Measurements from ENCODE around the gene PLPP3.

Gene PLPP3

DNA sequence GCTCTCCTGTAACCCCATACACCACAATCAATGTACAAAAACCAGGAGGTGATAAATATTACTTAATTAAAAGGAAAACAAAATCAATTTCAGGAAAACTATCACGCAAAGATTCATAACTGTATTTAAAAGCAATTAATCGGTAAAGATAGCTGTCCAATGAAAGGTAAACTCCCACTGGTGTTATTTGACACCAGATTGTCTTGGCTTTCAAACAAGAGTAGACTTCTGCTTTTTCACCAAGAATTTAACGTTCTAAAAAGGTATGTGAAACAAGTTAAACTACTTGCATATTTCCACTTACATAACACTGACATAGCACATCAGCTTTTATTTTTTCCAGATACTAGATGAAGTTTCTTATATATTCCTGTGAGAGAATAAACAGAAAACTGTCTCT lies 3.5 kb downstream of the PLPP3 start:
- no peak for DNase-seq

DNA sequence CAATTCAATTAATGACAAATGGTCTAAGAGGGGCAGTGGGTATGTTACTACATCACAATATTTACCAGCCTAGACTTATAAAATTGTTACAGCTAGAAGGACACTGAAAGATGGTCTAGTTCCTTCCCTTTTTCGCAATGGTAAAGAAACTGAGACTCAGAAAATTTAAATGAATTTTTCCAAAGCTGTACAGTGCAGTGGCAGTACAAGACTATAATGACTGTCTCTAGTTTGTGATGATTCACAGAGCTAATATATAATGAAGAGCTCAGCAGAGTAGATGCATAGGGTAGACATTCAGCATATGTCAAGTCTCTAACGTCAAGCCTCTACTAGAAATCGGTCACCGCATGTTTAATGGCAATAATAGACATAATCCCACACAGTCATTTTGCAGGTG lies 4.6 kb downstream of the PLPP3 start:
- no peak for DNase-seq

DNA sequence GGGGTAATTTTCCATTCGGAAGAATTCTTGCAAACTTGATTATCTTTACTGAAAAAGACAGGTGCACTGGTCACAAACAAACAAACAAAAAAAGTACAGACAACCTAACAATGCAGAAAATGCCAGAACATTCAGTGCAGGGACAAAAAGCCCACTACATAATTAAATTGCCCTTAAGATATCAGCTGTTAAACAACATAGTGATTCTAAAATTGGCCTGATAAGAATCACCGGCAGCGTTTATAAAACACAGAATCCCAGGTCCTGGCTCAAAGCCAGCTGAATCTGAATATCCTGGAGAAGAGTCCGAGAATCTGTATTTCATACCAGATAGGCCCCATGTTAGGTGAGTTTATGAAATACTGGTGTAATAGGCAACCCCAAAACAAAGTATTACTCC lies 6.1 kb downstream of the PLPP3 start:
- DNase-seq: no peak

DNA sequence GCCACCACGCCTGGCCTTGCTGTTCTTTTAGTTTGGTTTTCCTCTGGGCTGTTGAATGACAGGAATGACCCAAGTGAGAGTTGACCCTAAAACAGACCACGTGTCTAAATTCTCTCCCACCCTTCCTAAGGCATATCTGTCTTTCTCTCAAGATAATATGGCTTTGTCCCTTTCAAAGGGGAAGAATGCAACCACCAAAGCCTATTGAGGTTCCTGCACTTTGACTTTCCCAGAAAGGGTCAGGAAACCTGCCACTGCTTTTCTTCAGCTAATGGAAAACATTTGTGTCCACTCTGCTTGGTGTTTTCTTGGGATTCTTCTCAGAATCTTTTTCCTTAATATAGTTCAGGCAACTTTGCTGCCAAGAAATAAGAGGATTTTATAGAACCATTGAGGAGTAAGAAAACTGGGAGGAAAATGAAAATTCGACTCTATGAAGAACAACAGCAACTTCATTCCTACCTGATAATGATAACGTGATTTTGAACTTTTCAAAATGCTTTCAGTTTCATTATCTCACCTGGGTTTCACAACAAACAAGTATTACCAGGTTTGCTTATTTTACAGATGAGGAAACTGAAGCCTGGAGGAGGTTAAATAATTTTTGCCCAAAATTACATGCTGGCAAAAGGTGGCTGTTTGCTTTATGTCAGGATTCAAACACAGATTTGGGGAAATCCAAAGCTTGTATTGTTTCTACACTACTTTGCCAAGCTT lies 6.9 kb downstream of the PLPP3 start:
- no peak for DNase-seq

DNA sequence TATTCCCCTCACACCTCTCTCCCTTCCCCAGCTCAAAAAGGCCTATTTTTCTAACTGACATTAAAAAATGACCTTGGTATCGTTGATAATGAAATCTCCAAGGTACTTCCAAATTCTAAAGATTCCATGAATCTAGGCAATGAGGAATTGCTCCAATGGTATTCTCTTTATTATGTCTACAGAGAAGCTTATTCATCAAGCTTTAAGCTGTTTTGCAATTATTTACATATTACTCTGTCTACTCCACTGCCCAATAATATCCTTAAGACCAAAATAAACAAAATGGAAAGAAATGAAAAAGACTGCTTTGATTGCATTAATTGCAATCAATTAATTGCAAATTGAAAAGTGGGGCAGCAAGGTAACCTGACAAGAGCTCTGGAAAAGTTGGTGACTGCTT lies 7.9 kb downstream of the PLPP3 start:
- DNase-seq: no peak

DNA sequence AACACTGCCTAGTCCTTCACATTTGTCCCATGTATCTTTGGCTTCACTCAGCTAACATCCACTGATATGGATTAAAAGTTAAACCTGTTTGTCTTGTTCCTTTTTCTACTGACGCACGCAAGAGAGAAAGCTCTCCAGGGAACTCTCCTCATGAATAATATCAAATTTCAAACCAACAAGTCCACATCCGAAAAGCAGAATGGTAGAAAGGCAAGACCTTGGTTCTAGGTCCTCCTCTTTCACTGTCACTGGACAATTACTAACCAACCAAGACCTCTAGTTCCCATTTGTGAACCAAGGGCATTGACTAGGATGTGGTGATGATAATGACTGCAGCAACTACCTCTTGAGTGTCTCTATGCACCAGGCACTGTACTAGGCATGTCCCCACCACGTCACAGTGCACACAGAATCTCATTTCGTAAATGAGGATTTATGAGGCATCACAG lies 8.4 kb downstream of the PLPP3 start:
- no peak for DNase-seq

DNA sequence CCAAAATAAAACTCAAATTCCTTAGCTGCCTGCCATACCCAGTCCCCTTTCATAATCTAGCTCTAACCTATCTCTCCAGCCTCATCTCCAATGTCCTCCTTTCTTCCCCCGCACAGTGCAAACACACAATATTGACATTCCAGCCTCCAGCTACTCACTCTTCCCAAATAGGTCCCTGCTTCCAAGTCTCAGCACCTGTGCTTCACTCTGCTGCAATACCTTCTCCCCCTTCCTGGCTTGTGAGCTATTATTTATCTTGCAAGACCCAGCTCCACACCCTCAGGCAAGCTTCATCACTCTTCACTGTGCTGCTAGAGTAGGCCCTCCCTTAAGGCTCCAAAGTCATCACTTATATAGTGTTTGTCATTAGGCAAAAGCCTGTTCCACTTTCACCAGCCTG lies 9.7 kb downstream of the PLPP3 start:
- no peak for DNase-seq

DNA sequence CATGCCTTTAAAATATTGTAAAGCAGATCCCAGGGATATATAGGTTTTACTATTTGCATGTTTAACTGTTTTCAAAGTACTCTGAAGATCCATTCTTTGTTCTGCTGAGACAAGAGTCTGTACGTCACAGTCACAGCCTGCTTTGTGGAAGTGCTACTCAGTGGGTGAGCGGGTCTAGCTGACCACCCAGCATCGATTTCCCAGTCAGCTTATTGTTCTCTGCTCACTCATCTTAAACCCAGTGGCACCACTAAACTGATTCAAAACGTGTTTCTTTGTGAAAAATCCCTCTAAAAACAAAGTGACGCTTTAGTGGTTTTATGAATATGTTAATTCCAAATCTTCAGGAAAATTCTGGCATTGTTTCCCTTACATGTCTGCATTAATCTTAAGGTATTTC lies 12.4 kb downstream of the PLPP3 start:
- peak; percentile 26 for DNase-seq

DNA sequence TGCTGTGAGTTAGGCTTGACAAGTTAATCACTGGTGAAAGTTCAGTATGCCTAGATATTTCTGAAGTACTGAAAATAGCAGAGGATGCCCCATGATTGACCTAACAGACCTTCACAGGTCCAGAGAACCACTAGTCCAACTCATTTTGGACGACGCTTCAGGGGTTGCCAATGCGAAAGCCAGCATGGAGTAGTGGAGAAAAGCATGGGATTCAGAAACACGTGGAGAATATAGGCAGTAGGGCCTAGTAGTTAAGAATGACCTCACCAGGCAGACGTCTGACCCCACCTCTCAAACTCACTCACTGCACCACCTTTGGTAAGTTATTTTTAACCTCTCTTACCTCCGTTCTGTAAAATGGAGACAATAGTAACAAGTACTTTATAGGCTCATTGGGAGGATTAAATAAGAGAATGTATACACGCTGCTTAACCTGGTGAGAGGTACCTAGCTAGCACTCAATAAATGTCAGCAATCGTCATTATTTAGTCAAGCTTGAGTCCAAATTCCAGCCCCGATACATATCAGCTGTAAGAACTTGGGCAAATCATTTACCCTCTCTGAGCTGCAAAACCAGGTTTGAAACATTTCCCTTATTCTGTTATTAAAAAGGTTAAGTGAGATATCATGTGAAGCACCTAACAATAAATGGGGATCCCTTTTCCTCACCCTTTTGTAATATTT lies 13.2 kb downstream of the PLPP3 start:
- DNase-seq: no peak

DNA sequence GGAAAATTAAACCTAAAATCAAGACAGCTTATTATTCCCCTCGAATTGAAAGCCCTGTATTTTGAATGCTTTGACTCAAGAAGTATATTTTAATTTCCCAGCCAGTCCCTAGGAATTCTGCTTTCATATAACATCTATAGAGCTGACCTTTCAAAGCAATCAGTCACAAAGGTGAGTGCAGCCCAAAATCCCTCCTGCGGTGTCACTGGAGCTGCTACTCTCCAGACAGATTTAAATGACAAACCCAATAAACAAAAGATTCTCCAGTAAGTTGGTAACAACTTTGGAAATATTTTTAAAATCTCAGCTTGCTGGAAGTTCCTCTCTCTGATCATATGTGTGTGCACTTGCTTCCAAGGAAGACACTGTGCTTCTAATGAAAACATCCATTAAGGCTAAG lies 14.7 kb downstream of the PLPP3 start:
- no peak for DNase-seq

DNA sequence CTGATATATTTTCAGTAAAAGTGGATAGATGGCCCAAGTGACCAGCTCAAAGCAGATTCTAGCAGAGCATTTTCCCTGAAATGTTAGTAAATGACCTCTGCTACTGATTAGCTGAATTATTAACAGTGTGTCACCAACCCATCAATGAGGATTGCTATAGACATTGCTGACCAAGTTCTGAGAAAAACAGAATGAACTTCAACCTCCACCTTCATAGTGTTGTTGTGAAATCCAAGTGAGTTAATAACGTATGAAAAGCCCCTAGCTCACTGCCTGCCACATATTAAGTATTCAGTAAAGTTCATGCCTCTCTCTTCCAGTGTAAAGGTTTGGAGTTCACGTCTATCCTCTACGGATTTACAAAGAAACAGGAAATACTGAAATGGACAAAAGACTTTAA lies 15.8 kb downstream of the PLPP3 start:
- no peak for DNase-seq

DNA sequence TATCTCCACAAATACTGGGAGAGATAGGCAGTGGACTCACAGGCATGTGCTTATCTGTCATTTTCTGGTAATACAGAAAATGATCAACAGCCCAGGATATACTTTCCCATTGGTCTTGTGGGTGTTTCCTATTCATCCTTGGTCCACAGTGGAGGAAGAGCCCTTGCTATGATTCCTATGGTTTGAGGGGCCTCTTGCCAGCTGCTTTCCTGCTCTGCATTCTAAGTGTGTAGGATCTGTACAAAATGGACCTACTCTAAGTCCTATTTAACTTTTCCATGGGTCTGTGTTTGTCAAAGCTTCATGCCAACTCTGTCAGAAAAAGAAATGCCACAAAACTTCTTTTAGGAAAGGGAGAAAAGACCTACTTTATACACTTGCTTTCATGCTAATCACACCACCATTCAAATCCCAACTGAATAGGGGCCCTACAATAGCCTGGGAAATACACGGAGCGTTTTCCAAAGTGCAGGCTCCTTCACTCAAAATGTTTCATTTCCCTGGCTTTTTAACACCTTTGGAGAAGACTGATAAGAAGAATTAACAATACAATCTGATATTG lies 16.4 kb downstream of the PLPP3 start:
- peak; percentile 54 for DNase-seq

DNA sequence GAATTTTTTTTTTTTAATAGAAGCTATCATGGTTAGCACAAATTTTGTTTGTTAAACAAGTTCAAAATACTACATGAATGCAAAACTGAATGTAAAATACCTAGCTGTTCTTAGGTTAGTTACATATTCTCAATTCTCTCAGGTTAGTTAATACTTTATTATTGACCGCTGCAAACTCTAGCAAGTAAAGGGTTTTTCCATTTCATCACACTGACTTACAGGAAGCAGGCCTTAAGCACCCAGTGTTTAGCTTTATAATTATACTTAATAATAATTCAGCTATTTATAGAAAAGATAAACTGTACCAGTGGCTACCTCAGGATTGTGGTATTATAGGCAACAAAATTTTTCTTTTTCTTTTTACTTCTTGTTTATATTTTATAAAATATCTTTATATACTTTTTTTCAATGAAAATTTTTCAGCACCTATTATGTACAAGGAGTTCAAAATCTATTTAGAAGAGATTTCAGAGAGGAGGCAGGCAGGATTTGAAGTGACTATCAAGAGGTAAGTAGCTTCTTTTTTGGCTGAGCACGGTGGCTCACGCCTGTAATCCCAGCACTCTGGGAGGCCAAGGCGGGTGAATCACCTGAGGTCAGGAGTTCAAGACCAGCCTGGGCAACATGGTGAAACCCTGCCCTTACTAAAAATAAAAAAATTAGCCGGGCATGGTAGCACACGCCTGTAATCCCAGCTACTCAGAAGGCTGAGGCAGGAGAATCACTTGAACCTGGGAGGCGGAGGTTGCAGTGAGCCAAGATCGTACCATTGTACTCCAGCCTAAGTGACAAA lies 17.9 kb downstream of the PLPP3 start:
- no peak for DNase-seq

DNA sequence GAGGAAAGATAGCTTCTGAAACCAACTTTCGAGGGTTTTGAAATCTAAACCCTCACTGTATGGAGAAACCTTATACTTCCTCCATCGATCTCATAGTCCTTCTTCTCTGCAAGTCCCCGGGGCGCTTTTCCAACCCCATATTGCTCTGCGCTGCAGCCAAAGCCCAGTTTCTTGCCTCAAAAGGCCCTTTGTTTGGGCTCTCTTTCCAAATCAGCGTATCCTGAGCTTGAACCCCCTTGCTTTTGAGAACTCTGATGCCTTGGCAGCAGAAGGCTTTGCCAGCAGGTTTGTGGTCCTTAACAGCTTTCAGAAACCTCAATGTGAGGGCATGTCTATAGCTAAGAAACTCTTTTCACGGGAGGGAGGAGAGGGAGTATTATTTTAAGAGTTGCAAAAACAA lies 21.6 kb downstream of the PLPP3 start:
- DNase-seq: peak; percentile 85

DNA sequence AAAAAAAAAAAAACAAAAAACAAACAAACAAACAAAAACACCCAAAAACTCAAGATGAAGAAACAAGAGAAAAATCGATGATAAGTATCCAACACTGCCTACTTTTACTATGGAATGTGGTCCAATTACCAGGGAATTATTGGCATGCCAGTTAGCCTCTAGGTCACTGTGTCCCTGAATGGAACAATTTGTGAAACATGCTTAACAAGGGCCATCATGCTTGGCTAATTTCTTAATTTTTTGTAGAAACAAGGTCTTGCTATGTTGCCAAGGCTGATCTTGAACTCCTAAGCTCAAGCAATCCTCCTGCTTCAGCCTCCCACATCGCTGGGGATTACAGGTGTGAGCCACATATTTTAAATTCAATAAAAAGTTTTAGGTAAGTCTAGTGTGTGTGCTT lies 23.9 kb downstream of the PLPP3 start:
- DNase-seq: no peak

DNA sequence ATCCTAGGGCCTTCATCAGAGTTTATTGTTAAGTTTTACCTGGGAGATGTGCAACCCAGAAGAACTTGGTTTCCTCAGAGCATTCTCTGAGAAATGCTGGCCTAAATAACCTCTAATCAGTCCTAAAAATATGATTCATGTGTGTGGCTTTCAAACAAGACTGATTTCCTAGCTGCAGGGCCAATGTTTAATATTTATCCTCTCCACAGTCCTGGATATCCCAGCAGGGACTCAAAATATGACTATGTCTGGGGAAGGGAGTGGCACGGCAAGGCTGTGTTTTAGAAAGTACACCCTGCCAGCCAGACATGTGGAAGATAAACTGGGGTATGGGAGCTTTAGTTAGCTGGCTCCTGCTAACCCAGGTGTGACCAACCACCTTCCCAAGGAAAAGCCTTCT lies 26.3 kb downstream of the PLPP3 start:
- DNase-seq: no peak

DNA sequence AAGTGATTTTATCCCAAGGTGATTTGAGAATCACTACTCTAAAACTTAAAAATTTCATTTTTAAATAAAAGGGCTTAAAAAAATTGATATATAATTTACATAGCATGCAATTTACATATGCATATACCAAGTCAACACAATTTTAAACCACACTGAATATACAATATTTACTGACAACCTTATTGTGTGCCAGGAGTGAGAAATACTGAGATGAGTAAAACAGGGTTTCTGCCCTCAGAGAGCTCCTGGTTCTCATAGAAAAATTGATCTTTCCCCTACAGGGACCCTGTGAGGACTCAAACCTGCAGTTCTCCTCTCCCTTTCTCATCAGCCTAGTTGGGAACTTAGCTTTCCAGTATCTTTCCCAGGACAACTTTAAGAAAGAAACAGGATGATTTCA lies 27.0 kb downstream of the PLPP3 start:
- no peak for DNase-seq

DNA sequence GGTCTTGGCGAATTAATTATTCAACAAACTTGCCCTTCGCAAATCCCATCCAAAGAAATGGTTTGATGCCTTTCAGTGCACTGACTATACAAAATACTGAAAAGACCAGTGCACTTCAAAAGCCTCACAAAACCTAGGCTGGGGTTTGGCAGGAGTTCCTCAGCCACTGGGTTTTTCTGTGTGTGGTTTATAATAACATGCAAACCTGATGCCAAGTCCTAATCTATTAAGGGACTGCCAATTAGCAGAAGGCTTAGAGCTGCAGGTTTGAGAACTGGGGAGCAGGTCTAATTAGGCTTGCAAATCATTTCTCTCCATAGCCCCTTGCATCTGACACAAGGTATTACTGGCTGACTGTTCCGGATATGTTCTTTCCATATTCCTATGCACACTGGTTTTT lies 27.7 kb downstream of the PLPP3 start:
- DNase-seq: peak; percentile 65

DNA sequence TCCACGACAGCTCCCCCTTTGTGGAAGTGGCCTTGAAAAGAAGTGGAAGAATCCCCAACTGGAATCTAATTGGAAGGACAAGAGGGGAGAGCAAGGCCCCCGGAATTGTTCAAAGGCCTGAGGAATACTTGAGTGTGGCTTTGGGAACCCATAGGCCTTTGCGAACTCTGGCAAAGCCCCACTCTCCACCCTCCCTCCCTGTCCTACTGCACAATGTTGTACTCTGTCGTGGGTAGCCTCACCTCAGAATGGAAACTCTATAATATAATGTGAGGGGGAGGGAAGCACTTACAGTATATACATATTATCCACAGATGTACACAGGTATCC lies 28.5 kb downstream of the PLPP3 start:
- peak; percentile 64 for DNase-seq

DNA sequence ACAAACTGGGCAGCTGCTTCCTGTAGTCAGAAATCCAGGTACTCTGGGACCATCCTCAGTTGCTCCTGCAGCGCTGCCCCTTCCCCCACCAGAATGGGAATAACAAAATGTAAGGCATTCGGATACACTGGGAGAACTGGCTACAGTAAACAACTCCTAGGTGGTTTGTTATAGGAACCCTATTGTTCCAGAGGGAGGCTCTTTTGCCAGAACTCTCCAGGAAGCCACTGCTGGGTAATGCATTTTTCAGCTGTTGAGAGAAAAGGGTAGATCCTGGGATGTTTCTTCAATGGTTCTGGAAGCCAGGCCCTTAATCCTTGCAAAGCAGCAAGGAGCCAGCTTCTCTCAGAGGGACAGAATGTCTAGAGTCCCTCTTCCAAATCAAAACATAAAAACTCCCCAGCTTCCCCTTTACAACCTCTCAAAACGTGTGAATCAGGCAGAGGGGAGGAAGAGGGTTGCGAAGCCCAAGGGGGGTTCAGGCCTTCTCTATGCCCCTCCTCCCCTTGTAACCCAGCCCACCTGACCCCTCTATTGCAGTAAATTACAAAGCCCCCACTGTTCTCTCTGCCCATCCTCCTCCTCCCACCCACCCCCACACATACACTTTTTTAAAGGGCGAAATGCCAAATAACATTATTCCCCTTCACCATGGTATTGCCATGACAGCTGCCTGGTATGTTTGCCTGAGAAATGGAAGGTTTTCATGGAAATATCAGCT lies 29.1 kb downstream of the PLPP3 start:
- DNase-seq: peak; percentile 74

DNA sequence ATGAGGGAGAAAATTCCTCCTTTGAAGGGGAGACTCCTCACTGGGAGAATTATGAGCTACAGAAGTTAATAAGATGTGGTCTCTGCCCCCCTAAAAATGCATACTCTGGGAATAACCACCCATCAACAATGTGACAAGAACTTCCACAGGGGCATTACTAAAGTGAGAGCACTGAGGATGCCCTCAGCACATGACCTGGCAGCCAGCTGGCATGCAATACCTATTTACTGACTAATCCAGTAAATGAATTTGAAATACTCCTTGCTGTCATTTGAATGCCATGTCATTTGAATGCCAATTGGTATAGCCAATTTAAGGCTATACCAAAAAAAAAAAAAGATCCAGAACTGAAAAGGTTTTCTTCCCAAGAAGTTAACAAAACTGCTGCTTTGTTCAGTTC lies 30.8 kb downstream of the PLPP3 start:
- DNase-seq: no peak

DNA sequence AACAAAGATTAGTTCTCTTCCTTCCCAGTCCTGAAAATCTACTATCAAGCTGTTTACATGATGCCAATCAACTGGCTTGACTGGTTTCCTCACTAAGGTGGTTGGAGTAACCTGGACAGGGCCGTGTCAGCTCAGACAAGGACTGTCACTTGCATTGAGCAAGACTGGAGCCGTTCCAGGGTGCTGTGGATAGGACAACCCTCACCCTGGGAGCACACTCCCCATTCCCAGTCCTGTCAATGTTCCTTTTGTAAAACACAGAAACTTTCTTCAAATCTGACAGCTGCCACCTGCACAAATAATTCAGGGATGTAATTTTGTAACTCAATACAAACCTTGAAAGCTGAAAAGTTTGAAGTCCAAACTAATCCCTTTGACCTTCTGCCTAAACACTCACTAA lies 31.4 kb downstream of the PLPP3 start:
- no peak for DNase-seq

DNA sequence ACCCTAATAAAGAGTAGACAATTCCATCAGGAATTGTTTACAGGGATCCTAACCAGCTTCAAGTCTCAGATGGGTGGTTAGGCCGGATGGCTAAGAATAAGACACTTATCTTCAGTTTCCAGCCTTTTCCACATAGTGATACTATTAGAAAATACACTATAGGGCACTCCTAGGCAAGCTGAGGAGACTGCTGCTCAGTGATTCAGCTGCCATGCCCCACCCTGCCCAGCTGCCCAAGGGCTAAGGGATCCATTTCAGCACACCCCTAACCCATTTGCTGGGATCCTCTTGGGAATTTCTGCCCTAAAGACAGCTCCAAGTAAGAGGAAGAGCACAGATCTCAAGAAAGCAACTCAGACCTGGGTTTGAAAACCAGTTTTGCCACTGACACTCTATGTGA lies 31.9 kb downstream of the PLPP3 start:
- no peak for DNase-seq

Data from midbrain (tissue), 1 donor.